GM21526 (cell line): ENCODE results near the gene AOPEP.

Experiments used
- ATAC-seq: cut with Tn5 transposase; IDR thresholded peaks from one replicate; pipeline ENCODE4 v1.9.1; 2021; ENCODE audit warnings: moderate library complexity; ENCODE audit not compliant: unreplicated experiment, low FRiP score

AOPEP gene

GRCh38 chr9:95086564-95086955 lies 360.1 kb downstream of the AOPEP start:
- ATAC-seq: no peak

- no peak for ATAC-seq
Observed at GRCh38 chr9:95087659-95088242, 361.3 kb downstream of the AOPEP start.

GRCh38 chr9:95088421-95089161 lies 362.1 kb downstream of the AOPEP start:
- no peak for ATAC-seq

- ATAC-seq: no peak
Observed at GRCh38 chr9:95089257-95090022, 362.9 kb downstream of the AOPEP start.

- no peak for ATAC-seq
Observed at GRCh38 chr9:95090023-95090791, 363.7 kb downstream of the AOPEP start.

- no peak for ATAC-seq
Observed at GRCh38 chr9:95090871-95091577, 364.5 kb downstream of the AOPEP start.

- ATAC-seq: no peak
Observed at GRCh38 chr9:95091601-95092261, 365.2 kb downstream of the AOPEP start.

GRCh38 chr9:95092262-95093072 lies 366.0 kb downstream of the AOPEP start:
- ATAC-seq: no peak

GRCh38 chr9:95093586-95093985 lies 367.1 kb downstream of the AOPEP start:
- no peak for ATAC-seq

GRCh38 chr9:95094002-95094401 lies 367.5 kb downstream of the AOPEP start:
- no peak for ATAC-seq

- no peak for ATAC-seq
Observed at GRCh38 chr9:95095641-95096355, 369.3 kb downstream of the AOPEP start.

GRCh38 chr9:95096381-95096780 lies 369.9 kb downstream of the AOPEP start:
- no peak for ATAC-seq

- no peak for ATAC-seq
Observed at GRCh38 chr9:95096807-95097206, 370.3 kb downstream of the AOPEP start.

GRCh38 chr9:95097279-95097678 lies 370.8 kb downstream of the AOPEP start:
- ATAC-seq: no peak

GRCh38 chr9:95098391-95098921 lies 372.0 kb downstream of the AOPEP start:
- no peak for ATAC-seq

GRCh38 chr9:95099321-95100070 lies 373.0 kb downstream of the AOPEP start:
- no peak for ATAC-seq

GRCh38 chr9:95100071-95100627 lies 373.6 kb downstream of the AOPEP start:
- ATAC-seq: no peak
